ENCODE measurements around the gene MPV17. TPM values are rescaled to one million over a fixed set of nuclear protein-coding genes. Genes with fewer than 3 reads are reported as not detected.

The MPV17 gene
- total RNA-seq, 4 donors from 2014 or later, result 57.9 to 93.4 (median 66.4) TPM

- H3K9me3 ChIP-seq, result no peaks in the 10 kb centered on the region
- ATAC-seq, result no peak
- H3K27ac ChIP-seq, result no peak overlapping the region
- H3K4me1 ChIP-seq, result peaks cover 3 to 12% (median 5%) of the 10 kb centered on the region in 3 donors
- 58 to 76% methylated on average over 2 of the region's 2 CpGs for WGBS, 2 donors (ENCODE audit: low coverage in 1 of 2)
- H3K36me3 ChIP-seq, result peaks cover 0 to 59% of the 10 kb centered on the region in 2 donors
- TF ChIP-seq POLR2A (IDR thresholded peaks at IDR 0.05) (no peak), CTCF (IDR thresholded peaks at IDR 0.05) (no peak), EP300 (IDR thresholded peaks at IDR 0.05) (no peak), POLR2AphosphoS5 (IDR thresholded peaks at IDR 0.05) (no peak)
- no peak overlapping the region for H3K4me3 ChIP-seq
- H3K27me3 ChIP-seq, result no peaks in the 10 kb centered on the region
Measured at GRCh38 chr2:27363933-27364332, 41.0 kb upstream of the MPV17 start.

- TF ChIP-seq CTCF (IDR thresholded peaks at IDR 0.05), result no peak
- no peak for TF ChIP-seq POLR2A (IDR thresholded peaks at IDR 0.05)
- no peak for TF ChIP-seq POLR2AphosphoS5 (IDR thresholded peaks at IDR 0.05)
- TF ChIP-seq EP300 (IDR thresholded peaks at IDR 0.05), result no peak
- 79 to 100% methylated on average over 3 to 4 of the region's 4 CpGs for WGBS, 2 donors (ENCODE audit: low coverage in 1 of 2)
- Histone ChIP-seq H3K4me3 (no peak overlapping the region), H3K27ac (no peak overlapping the region), H3K9me3 (no peaks in the 10 kb centered on the region), H3K36me3 (peaks cover 0 to 49% of the 10 kb centered on the region in 2 donors), H3K27me3 (no peaks in the 10 kb centered on the region), H3K4me1 (peaks cover 0 to 9% (median 5%) of the 10 kb centered on the region in 3 donors)
- ATAC-seq, result no peak
Measured at GRCh38 chr2:27362678-27363420, 40.0 kb upstream of the MPV17 start.

- Histone ChIP-seq H3K27me3 (no peaks in the 10 kb centered on the region), H3K27ac (peak within 1 kb of the TSS; percentile 79 to 92 (median 90)), H3K4me3 (peak within 1 kb of the TSS; percentile 45 to 91), H3K36me3 (no peaks in the 10 kb centered on the region), H3K4me1 (peaks cover 3 to 51% (median 18%) of the 10 kb centered on the region in 3 donors), H3K9me3 (no peaks in the 10 kb centered on the region)
- no peak for TF ChIP-seq EP300 (IDR thresholded peaks at IDR 0.05)
- TF ChIP-seq CTCF (IDR thresholded peaks at IDR 0.05), result peak in 2 of 4 experiments; percentile 23 to 24
- TF ChIP-seq POLR2A (IDR thresholded peaks at IDR 0.05), result peak; percentile 10 to 55
- peak; percentile 58 for TF ChIP-seq POLR2AphosphoS5 (IDR thresholded peaks at IDR 0.05)
- peak; percentile 97 for ATAC-seq
- 0% methylated on average over 29 of the region's 67 CpGs; no CpG with 5 or more reads in 1 of the 2 donors for WGBS, 2 donors (ENCODE audit: low coverage in 1 of 2)
Measured at GRCh38 chr2:27356382-27357181, 33.7 kb upstream of the MPV17 start, which contains the start of gene GTF3C2. Gene GTF3C2 (minus strand): TSS chr2:27356764. CDS start chr2:27343554, 13,210 bp downstream.

GRCh38 chr2:27356056-27356381, 33.1 kb upstream of the MPV17 start:
- peaks cover 3 to 51% (median 18%) of the 10 kb centered on the region in 3 donors for H3K4me1 ChIP-seq
- H3K4me3 ChIP-seq, result peak overlapping the region; percentile 45 to 91
- no peaks in the 10 kb centered on the region for H3K9me3 ChIP-seq
- no peak for TF ChIP-seq CTCF (IDR thresholded peaks at IDR 0.05)
- no peak for TF ChIP-seq POLR2AphosphoS5 (IDR thresholded peaks at IDR 0.05)
- TF ChIP-seq EP300 (IDR thresholded peaks at IDR 0.05), result no peak
- no peak for TF ChIP-seq POLR2A (IDR thresholded peaks at IDR 0.05)
- H3K36me3 ChIP-seq, result no peaks in the 10 kb centered on the region
- no peaks in the 10 kb centered on the region for H3K27me3 ChIP-seq
- peak overlapping the region; percentile 79 to 92 (median 90) for H3K27ac ChIP-seq
- ATAC-seq, result peak; percentile 9
- 0 to 4% methylated on average over 4 of the region's 12 CpGs for WGBS, 2 donors (ENCODE audit: low coverage in 1 of 2)

Measured in gastroesophageal sphincter (tissue), 4 donors.